Parathyroid adenoma (tissue), 2 donors: ENCODE results near the gene NR1H4.

Source experiments
- H2AFZ ChIP-seq: fragments of 300-600 bp; sonication (generic); one replicate; pipeline ENCODE4 v1.7.0; 2017; ENCODE audit warnings: antibody characterized with exemption, mild to moderate bottlenecking
- H3K27ac ChIP-seq: fragments of 300-600 bp; sonication (generic); one replicate; pipeline ENCODE4 v1.7.0; 2017
- H3K27me3 ChIP-seq: fragments of 300-600 bp; sonication (generic); one replicate; pipeline ENCODE4 v1.7.0; 2017; ENCODE audit warnings: low read length; ENCODE audit not compliant: control insufficient read depth, insufficient read depth
- H3K36me3 ChIP-seq: fragments of 300-600 bp; sonication (generic); one replicate; pipeline ENCODE4 v1.7.0; 2017; ENCODE audit warnings: low read length; ENCODE audit not compliant: control insufficient read depth, insufficient read depth
- H3K4me1 ChIP-seq: fragments of 300-600 bp; sonication (generic); one replicate; pipeline ENCODE4 v1.7.0; 2017; ENCODE audit warnings: control low read depth
- H3K4me2 ChIP-seq: fragments of 300-600 bp; sonication (generic); one replicate; pipeline ENCODE4 v1.7.0; 2017; ENCODE audit warnings: low read length
- H3K4me3 ChIP-seq: fragments of 300-600 bp; sonication (generic); one replicate; pipeline ENCODE4 v1.7.0; 2017; ENCODE audit warnings: low read depth, low read length
- H3K79me2 ChIP-seq: fragments of 300-600 bp; sonication (generic); one replicate; pipeline ENCODE4 v1.7.0; 2017; ENCODE audit warnings: control low read depth
- H3K9ac ChIP-seq: fragments of 300-600 bp; sonication (generic); one replicate; pipeline ENCODE4 v1.7.0; 2017; ENCODE audit warnings: mild to moderate bottlenecking
- H3K9me3 ChIP-seq: fragments of 300-600 bp; sonication (generic); one replicate; pipeline ENCODE4 v1.7.0; 2017; ENCODE audit warnings: low read length; ENCODE audit not compliant: control insufficient read depth
- CTCF ChIP-seq: fragments of 300-600 bp; sonication (generic); IDR thresholded peaks from one replicate; pipeline ENCODE4 v1.7.0; 2017; ENCODE audit warnings: antibody characterized with exemption, mild to moderate bottlenecking
- donor health status: primary hyperparathyroidism.

The NR1H4 gene

GRCh38 chr12:100434177-100434576, 39.5 kb upstream of the NR1H4 start:
- Histone ChIP-seq H2AFZ (no peak overlapping the region), H3K36me3 (no peaks in the 10 kb centered on the region), H3K27ac (no peak overlapping the region), H3K4me1 (no peaks in the 10 kb centered on the region), H3K79me2 (no peaks in the 10 kb centered on the region), H3K9me3 (no peaks in the 10 kb centered on the region), H3K9ac (no peak overlapping the region), H3K4me2 (no peak overlapping the region), H3K27me3 (no peaks in the 10 kb centered on the region), H3K4me3 (no peak overlapping the region)
- no peak for TF ChIP-seq CTCF

GRCh38 chr12:100435957-100436356, 37.7 kb upstream of the NR1H4 start:
- Histone ChIP-seq H3K27ac (no peak overlapping the region), H3K79me2 (no peaks in the 10 kb centered on the region), H3K4me2 (no peak overlapping the region), H2AFZ (no peak overlapping the region), H3K9me3 (no peaks in the 10 kb centered on the region), H3K9ac (no peak overlapping the region), H3K36me3 (no peaks in the 10 kb centered on the region), H3K4me1 (no peaks in the 10 kb centered on the region), H3K4me3 (no peak overlapping the region), H3K27me3 (no peaks in the 10 kb centered on the region)
- TF ChIP-seq CTCF, result no peak

GRCh38 chr12:100437038-100437841, 36.4 kb upstream of the NR1H4 start:
- H3K27me3 ChIP-seq, result no peaks in the 10 kb centered on the region
- no peak overlapping the region for H3K4me3 ChIP-seq
- H3K9ac ChIP-seq, result no peak overlapping the region
- TF ChIP-seq CTCF, result no peak
- no peaks in the 10 kb centered on the region for H3K9me3 ChIP-seq
- no peak overlapping the region for H3K4me2 ChIP-seq
- no peak overlapping the region for H3K27ac ChIP-seq
- no peaks in the 10 kb centered on the region for H3K4me1 ChIP-seq
- H3K36me3 ChIP-seq, result no peaks in the 10 kb centered on the region
- no peaks in the 10 kb centered on the region for H3K79me2 ChIP-seq
- no peak overlapping the region for H2AFZ ChIP-seq

- H3K36me3 ChIP-seq, result no peaks in the 10 kb centered on the region
- no peak overlapping the region for H3K4me2 ChIP-seq
- no peak overlapping the region for H3K4me3 ChIP-seq
- H3K9me3 ChIP-seq, result no peaks in the 10 kb centered on the region
- no peak overlapping the region for H3K9ac ChIP-seq
- H2AFZ ChIP-seq, result no peak overlapping the region
- H3K27ac ChIP-seq, result no peak overlapping the region
- no peaks in the 10 kb centered on the region for H3K79me2 ChIP-seq
- no peak for TF ChIP-seq CTCF
- no peaks in the 10 kb centered on the region for H3K27me3 ChIP-seq
- H3K4me1 ChIP-seq, result no peaks in the 10 kb centered on the region
Observed at GRCh38 chr12:100439797-100440196, 33.9 kb upstream of the NR1H4 start.

GRCh38 chr12:100442403-100442802, 31.3 kb upstream of the NR1H4 start:
- Histone ChIP-seq H3K4me2 (no peak overlapping the region), H3K9ac (no peak overlapping the region), H2AFZ (no peak overlapping the region), H3K36me3 (no peaks in the 10 kb centered on the region), H3K4me1 (no peaks in the 10 kb centered on the region), H3K79me2 (no peaks in the 10 kb centered on the region), H3K27me3 (no peaks in the 10 kb centered on the region), H3K4me3 (no peak overlapping the region), H3K27ac (no peak overlapping the region), H3K9me3 (no peaks in the 10 kb centered on the region)
- TF ChIP-seq CTCF, result no peak
